GM12875 (cell line): Measurements from ENCODE around the gene HOXB9.

Source experiments
- H3K4me3 ChIP-seq: one replicate; pipeline ENCODE4 v1.5.1; 2011; ENCODE audit warnings: low read depth, low read length, control low read depth
- CTCF ChIP-seq: IDR thresholded peaks from 2 replicates; pipeline ENCODE4 v1.5.1; 2011; ENCODE audit warnings: low read depth, mild to moderate bottlenecking, control low read depth, inconsistent platforms, low read length, moderate library complexity, borderline replicate concordance; ENCODE audit not compliant: insufficient read depth

HOXB9 gene

GRCh38 chr17:48615963-48616716 is 10.0 kb downstream of the HOXB9 start:
- no peak overlapping the region for H3K4me3 ChIP-seq
- no peak for TF ChIP-seq CTCF

GRCh38 chr17:48615047-48615962 is 10.9 kb downstream of the HOXB9 start, which contains the start of gene HOXB8:
Gene HOXB8 (minus strand): TSS chr17:48615292. CDS start chr17:48614704, 588 bp downstream.
- H3K4me3 ChIP-seq = no peak within 1 kb of the TSS
- no peak for TF ChIP-seq CTCF

GRCh38 chr17:48613862-48614694 is 12.1 kb downstream of the HOXB9 start:
- H3K4me3 ChIP-seq = no peak overlapping the region
- no peak for TF ChIP-seq CTCF

GRCh38 chr17:48612854-48613691 is 13.1 kb downstream of the HOXB9 start:
- TF ChIP-seq CTCF = peak; percentile 38; the same call in 1 of the 2 replicates
- H3K4me3 ChIP-seq = peak overlapping the region; percentile 28

- no peak for TF ChIP-seq CTCF
Measured at GRCh38 chr17:48612456-48612853, 13.7 kb downstream of the HOXB9 start.

GRCh38 chr17:48611681-48612455 is 14.3 kb downstream of the HOXB9 start:
- no peak for TF ChIP-seq CTCF
- H3K4me3 ChIP-seq = peak overlapping the region; percentile 87

More at GRCh38 chr17:48612456-48612853, 13.7 kb downstream of the HOXB9 start:
- H3K4me3 ChIP-seq = peak overlapping the region; percentile 28
